ENCODE measurements around the gene SPTBN5. TPM values are rescaled to one million over a fixed set of nuclear protein-coding genes. Genes with fewer than 3 reads are reported as not detected.

Gene SPTBN5
- total RNA-seq (2021) (1.2 to 2.3 TPM (median 2.0 TPM) in 3 replicates), Bru-seq, nascent RNA (percentile 20 among the genes with signal in this experiment)
- long read RNA-seq, experiment 1, partial matches to known transcripts, result 3 of 4 reads
- long read RNA-seq, experiment 1, other reads (novel, unspliced or antisense), result 1 of 4 reads
- long read RNA-seq, experiment 2, partial matches to known transcripts, result 0 of 2 reads
- long read RNA-seq, experiment 2, other reads (novel, unspliced or antisense), result 1 of 2 reads
- long read RNA-seq, experiment 3, result 0 reads

DNA sequence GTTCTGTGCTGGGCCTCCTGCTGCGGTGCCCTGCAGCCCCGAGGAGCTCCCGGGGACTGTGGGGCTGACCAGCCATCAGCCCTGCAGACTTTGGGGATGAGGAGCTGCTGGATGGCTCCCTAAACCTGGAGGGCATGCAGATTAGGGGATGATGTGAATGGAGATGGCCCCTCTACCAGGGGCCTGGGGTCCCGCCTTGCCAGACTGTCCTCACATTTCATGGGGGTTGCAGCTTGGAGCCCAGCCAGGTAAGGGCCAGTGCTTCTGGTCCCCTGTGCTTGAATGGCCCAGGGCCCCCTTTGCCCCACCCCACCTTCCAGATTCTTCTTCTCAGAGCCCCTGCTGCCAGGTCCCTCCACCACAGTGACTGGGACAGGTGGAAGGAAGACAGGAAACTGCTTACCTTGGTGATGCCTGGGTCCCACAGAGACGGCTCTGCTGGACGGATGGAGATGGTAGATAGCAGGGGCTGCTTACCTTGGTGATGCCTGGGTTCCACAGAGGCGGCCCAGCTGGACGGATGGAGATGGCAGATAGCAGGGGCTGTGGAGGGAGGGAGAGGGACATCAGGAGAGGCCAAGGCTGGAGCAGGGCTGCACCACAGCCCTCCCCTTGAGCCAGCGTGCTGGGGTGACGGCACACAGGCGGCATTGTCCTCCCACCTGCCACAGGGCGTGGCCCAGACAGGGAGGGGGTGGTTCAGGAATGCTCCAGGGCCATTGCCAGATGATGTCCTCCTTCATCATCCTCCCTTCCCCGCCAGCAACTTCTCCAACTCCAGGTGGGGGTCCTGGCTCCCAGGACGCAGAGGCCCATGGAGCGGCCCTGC, at the start of gene SPTBN5:
Gene SPTBN5, minus strand, starts transcription at position 632 of the 829 bp plus-strand sequence. Its CDS starts 556 bp downstream, at position 76.
- ChIA-PET POLR2A (interaction anchor here (0.6 kb wide), 1 partner anchor 27 kb away, joined by 3 read pairs; no protein-coding TSS in a partner anchor), CTCF (interaction anchor here (0.5 to 3.9 kb wide), 5 partner anchors 10 to 187 kb away, joined by 3 to 27 read pairs (median 3); no protein-coding TSS in a partner anchor)
- H3K4me3 Mint-ChIP-seq, result no peak within 1 kb of the TSS
- H3K36me3 Mint-ChIP-seq, result peaks cover 5% of the 10 kb centered on the region; the same call in 1 of the 2 replicates
- 0 out of 2 replicates have a peak, but pooled peaks cover 4% of the 10 kb centered on the region for H3K9me3 Mint-ChIP-seq
- H3K27ac Mint-ChIP-seq, result no peak within 1 kb of the TSS
- DNase-seq (ENCODE audit: low spot score) (no peak), ATAC-seq (no peak)
- no peaks in the 10 kb centered on the region for H3K4me1 Mint-ChIP-seq
- H3K27me3 Mint-ChIP-seq (ENCODE audit: low read depth), result no peaks in the 10 kb centered on the region
- TF ChIP-seq NR3C1 (CRISPR knock-in tag; conservative IDR thresholded peaks at IDR 0.05; ENCODE audit: low read depth) (no peak), CDX4 (CRISPR knock-in tag; IDR thresholded peaks at IDR 0.05; ENCODE audit: borderline replicate concordance) (no peak), RELA (CRISPR knock-in tag; IDR thresholded peaks at IDR 0.05; ENCODE audit: borderline replicate concordance) (no peak), ESRRA (CRISPR knock-in tag; IDR thresholded peaks at IDR 0.05; ENCODE audit: borderline replicate concordance) (no peak), AR (CRISPR knock-in tag; IDR thresholded peaks at IDR 0.05) (no peak), MXD4 (CRISPR knock-in tag; IDR thresholded peaks at IDR 0.05; ENCODE audit: borderline replicate concordance) (no peak), ZNF138 (CRISPR knock-in tag; conservative IDR thresholded peaks at IDR 0.05) (no peak), ZNF317 (CRISPR knock-in tag; IDR thresholded peaks at IDR 0.05; ENCODE audit: borderline replicate concordance, low read depth) (no peak), CBFB (CRISPR knock-in tag; IDR thresholded peaks at IDR 0.05; ENCODE audit: low read depth) (no peak), SMAD4 (CRISPR knock-in tag; IDR thresholded peaks at IDR 0.05) (no peak), TCF7 (CRISPR knock-in tag; IDR thresholded peaks at IDR 0.05; ENCODE audit: low read depth) (no peak), NR1H2 (CRISPR knock-in tag; IDR thresholded peaks at IDR 0.05) (no peak), ZBTB21 (CRISPR knock-in tag; IDR thresholded peaks at IDR 0.05; ENCODE audit: borderline replicate concordance) (no peak)
- TF ChIP-seq, protein P1, sequence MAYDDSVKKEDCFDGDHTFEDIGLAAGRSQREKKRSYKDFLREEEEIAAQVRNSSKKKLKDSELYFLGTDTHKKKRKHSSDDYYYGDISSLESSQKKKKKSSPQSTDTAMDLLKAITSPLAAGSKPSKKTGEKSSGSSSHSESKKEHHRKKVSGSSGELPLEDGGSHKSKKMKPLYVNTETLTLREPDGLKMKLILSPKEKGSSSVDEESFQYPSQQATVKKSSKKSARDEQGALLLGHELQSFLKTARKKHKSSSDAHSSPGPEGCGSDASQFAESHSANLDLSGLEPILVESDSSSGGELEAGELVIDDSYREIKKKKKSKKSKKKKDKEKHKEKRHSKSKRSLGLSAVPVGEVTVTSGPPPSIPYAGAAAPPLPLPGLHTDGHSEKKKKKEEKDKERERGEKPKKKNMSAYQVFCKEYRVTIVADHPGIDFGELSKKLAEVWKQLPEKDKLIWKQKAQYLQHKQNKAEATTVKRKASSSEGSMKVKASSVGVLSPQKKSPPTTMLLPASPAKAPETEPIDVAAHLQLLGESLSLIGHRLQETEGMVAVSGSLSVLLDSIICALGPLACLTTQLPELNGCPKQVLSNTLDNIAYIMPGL (CRISPR knock-in tag; IDR thresholded peaks at IDR 0.05), result no peak
- TF ChIP-seq, protein P2, sequence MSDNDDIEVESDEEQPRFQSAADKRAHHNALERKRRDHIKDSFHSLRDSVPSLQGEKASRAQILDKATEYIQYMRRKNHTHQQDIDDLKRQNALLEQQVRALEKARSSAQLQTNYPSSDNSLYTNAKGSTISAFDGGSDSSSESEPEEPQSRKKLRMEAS (CRISPR knock-in tag; IDR thresholded peaks at IDR 0.05), result no peak
- TF ChIP-seq, protein P3, sequence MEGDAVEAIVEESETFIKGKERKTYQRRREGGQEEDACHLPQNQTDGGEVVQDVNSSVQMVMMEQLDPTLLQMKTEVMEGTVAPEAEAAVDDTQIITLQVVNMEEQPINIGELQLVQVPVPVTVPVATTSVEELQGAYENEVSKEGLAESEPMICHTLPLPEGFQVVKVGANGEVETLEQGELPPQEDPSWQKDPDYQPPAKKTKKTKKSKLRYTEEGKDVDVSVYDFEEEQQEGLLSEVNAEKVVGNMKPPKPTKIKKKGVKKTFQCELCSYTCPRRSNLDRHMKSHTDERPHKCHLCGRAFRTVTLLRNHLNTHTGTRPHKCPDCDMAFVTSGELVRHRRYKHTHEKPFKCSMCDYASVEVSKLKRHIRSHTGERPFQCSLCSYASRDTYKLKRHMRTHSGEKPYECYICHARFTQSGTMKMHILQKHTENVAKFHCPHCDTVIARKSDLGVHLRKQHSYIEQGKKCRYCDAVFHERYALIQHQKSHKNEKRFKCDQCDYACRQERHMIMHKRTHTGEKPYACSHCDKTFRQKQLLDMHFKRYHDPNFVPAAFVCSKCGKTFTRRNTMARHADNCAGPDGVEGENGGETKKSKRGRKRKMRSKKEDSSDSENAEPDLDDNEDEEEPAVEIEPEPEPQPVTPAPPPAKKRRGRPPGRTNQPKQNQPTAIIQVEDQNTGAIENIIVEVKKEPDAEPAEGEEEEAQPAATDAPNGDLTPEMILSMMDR (IDR thresholded peaks at IDR 0.05), result no peak
- TF ChIP-seq, protein P4, sequence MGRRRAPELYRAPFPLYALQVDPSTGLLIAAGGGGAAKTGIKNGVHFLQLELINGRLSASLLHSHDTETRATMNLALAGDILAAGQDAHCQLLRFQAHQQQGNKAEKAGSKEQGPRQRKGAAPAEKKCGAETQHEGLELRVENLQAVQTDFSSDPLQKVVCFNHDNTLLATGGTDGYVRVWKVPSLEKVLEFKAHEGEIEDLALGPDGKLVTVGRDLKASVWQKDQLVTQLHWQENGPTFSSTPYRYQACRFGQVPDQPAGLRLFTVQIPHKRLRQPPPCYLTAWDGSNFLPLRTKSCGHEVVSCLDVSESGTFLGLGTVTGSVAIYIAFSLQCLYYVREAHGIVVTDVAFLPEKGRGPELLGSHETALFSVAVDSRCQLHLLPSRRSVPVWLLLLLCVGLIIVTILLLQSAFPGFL (CRISPR knock-in tag; IDR thresholded peaks at IDR 0.05; ENCODE audit: borderline replicate concordance), result no peak
